ENCODE results near the gene RFXANK.
"Not testable (repeated sequence)": the region's sequence is repeated elsewhere in the genome, so short reads cannot be mapped to it uniquely, and the experiment has no call there.

Gene RFXANK

GRCh38 chr19:19205416-19206410 lies 13.7 kb downstream of the RFXANK start:
- TF ChIP-seq POLR2A (IDR thresholded peaks at IDR 0.05; ENCODE audit: low read length) = no peak
- TF ChIP-seq GATA1 (IDR thresholded peaks at IDR 0.05; ENCODE audit: low read depth, low read length) = no peak

GRCh38 chr19:19206938-19207337 lies 14.9 kb downstream of the RFXANK start:
- no peak for TF ChIP-seq POLR2A (IDR thresholded peaks at IDR 0.05; ENCODE audit: low read length)
- no peak for TF ChIP-seq GATA1 (IDR thresholded peaks at IDR 0.05; ENCODE audit: low read depth, low read length)
- no peak for DNase-seq

More at GRCh38 chr19:19205416-19206410, 13.7 kb downstream of the RFXANK start:
- DNase-seq = no peak

GRCh38 chr19:19207637-19208572 lies 15.8 kb downstream of the RFXANK start:
- peak; percentile 40 to 69 for DNase-seq
- no peak for TF ChIP-seq POLR2A (IDR thresholded peaks at IDR 0.05; ENCODE audit: low read length)
- no peak for TF ChIP-seq GATA1 (IDR thresholded peaks at IDR 0.05; ENCODE audit: low read depth, low read length)

- TF ChIP-seq POLR2A (IDR thresholded peaks at IDR 0.05; ENCODE audit: low read length) = no peak
- no peak for TF ChIP-seq GATA1 (IDR thresholded peaks at IDR 0.05; ENCODE audit: low read depth, low read length)
- DNase-seq = no peak
Observed at GRCh38 chr19:19209372-19209771, 17.3 kb downstream of the RFXANK start.

GRCh38 chr19:19211499-19212420 lies 19.7 kb downstream of the RFXANK start, which contains the start of gene NCAN:
TSS of gene NCAN (plus strand) at chr19:19211958. CDS start at chr19:19216954, 4,996 bp downstream.
- no peak for DNase-seq
- TF ChIP-seq POLR2A (IDR thresholded peaks at IDR 0.05; ENCODE audit: low read length) (no peak), GATA1 (IDR thresholded peaks at IDR 0.05; ENCODE audit: low read depth, low read length) (no peak)

GRCh38 chr19:19212916-19213315 lies 20.9 kb downstream of the RFXANK start:
- no peak for TF ChIP-seq POLR2A (IDR thresholded peaks at IDR 0.05; ENCODE audit: low read length)
- no peak for TF ChIP-seq GATA1 (IDR thresholded peaks at IDR 0.05; ENCODE audit: low read depth, low read length)
- DNase-seq = no peak

GRCh38 chr19:19213426-19214158 lies 21.5 kb downstream of the RFXANK start:
- TF ChIP-seq GATA1 (IDR thresholded peaks at IDR 0.05; ENCODE audit: low read depth, low read length) (no peak), POLR2A (IDR thresholded peaks at IDR 0.05; ENCODE audit: low read length) (no peak)
- no peak for DNase-seq

- no peak for DNase-seq
- TF ChIP-seq GATA1 (IDR thresholded peaks at IDR 0.05; ENCODE audit: low read depth, low read length) = no peak
- TF ChIP-seq POLR2A (IDR thresholded peaks at IDR 0.05; ENCODE audit: low read length) = no peak
Observed at GRCh38 chr19:19214159-19214490, 22.1 kb downstream of the RFXANK start.

- no peak for TF ChIP-seq POLR2A (IDR thresholded peaks at IDR 0.05; ENCODE audit: low read length)
- no peak for TF ChIP-seq GATA1 (IDR thresholded peaks at IDR 0.05; ENCODE audit: low read depth, low read length)
- DNase-seq = peak; percentile 55 to 56
Observed at GRCh38 chr19:19214892-19215291, 22.8 kb downstream of the RFXANK start.

GRCh38 chr19:19215792-19216191 lies 23.7 kb downstream of the RFXANK start:
- TF ChIP-seq POLR2A (IDR thresholded peaks at IDR 0.05; ENCODE audit: low read length) = no peak
- TF ChIP-seq GATA1 (IDR thresholded peaks at IDR 0.05; ENCODE audit: low read depth, low read length) = no peak
- no peak for DNase-seq

GRCh38 chr19:19217099-19217498 lies 25.0 kb downstream of the RFXANK start:
- DNase-seq = peak in 1 of 2 experiments; percentile 18

GRCh38 chr19:19218911-19219310 lies 26.9 kb downstream of the RFXANK start:
- DNase-seq = no peak
- TF ChIP-seq POLR2A (IDR thresholded peaks at IDR 0.05; ENCODE audit: low read length) (no peak), GATA1 (IDR thresholded peaks at IDR 0.05; ENCODE audit: low read depth, low read length) (no peak)

More at GRCh38 chr19:19217099-19217498, 25.0 kb downstream of the RFXANK start:
- no peak for TF ChIP-seq GATA1 (IDR thresholded peaks at IDR 0.05; ENCODE audit: low read depth, low read length)
- TF ChIP-seq POLR2A (IDR thresholded peaks at IDR 0.05; ENCODE audit: low read length) = no peak

- not testable (repeated sequence) for DNase-seq
Observed at GRCh38 chr19:19221000-19221399, 28.9 kb downstream of the RFXANK start.
